Tibial artery (tissue), 4 donors: ENCODE data around the gene TMEM63A.
"Not testable (repeated sequence)": the region's sequence is repeated elsewhere in the genome, so short reads cannot be mapped to it uniquely, and the experiment has no call there.

ENCODE experiments used
- DNase-seq, 2 donors: peaks; one replicate each; pipeline ENCODE4 v3.0.0-alpha.2; 2019
- H3K27ac ChIP-seq, 2 donors: fragments of 200-600 bp; sonication (generic) in 1 of 2; 1 replicate in 1 of 2; 2 replicates in 1 of 2; pipeline ENCODE4 v1.5.1; 2018 to 2019; ENCODE audit warnings: mild to moderate bottlenecking in 1 of 2
- H3K27me3 ChIP-seq, 2 donors: fragments of 200-600 bp; sonication (generic) in 1 of 2; one replicate each; pipeline versions ENCODE4 v1.5.1 to v1.6.0; 2016 to 2019
- H3K36me3 ChIP-seq, 3 donors: fragments of 200-600 bp; sonication (generic) in 2 of 3; one replicate each; pipeline ENCODE4 v1.5.1; 2016 to 2019; ENCODE audit warnings: mild to moderate bottlenecking in 2 of 3
- H3K4me1 ChIP-seq, 4 donors: fragments of 200-600 bp; sonication (generic) in 2 of 4; 1 replicate in 3 of 4; 2 replicates in 1 of 4; pipeline ENCODE4 v1.5.1; 2016 to 2019
- H3K4me3 ChIP-seq, 2 donors: fragments of 200-600 bp; sonication (generic) in 1 of 2; 1 replicate in 1 of 2; 2 replicates in 1 of 2; pipeline ENCODE4 v1.5.1; 2018 to 2019; ENCODE audit warnings: mild to moderate bottlenecking in 2 of 2
- H3K9me3 ChIP-seq, 3 donors: fragments of 200-600 bp; sonication (generic) in 1 of 3; one replicate each; pipeline ENCODE4 v1.5.1; 2016 to 2019
- CTCF ChIP-seq, 2 experiments: fragments of 200-600 bp in 1 of 2; fragments of 450-650 bp in 1 of 2; IDR thresholded peaks; one replicate each; pipeline ENCODE4 v1.5.1; 2017 to 2019; ENCODE audit warnings: antibody characterized with exemption in 2 of 2, mild to moderate bottlenecking in 1 of 2, moderate library complexity in 1 of 2
- intact Hi-C: fragments of 100-400 bp; cut with DNase I; formaldehyde crosslinking; loops from one replicate; pipeline ENCODE4 v1.15.0; 2023; ENCODE audit warnings: low total_unique reads

Gene TMEM63A

GRCh38 chr1:225808136-225808535, 74.0 kb downstream of the TMEM63A start:
- DNase-seq: no peak
- Histone ChIP-seq H3K36me3 (no peaks in the 10 kb centered on the region), H3K27ac (no peak overlapping the region), H3K9me3 (no peaks in the 10 kb centered on the region), H3K27me3 (no peaks in the 10 kb centered on the region), H3K4me1 (peaks cover 0 to 33% (median 23%) of the 10 kb centered on the region in 4 donors), H3K4me3 (no peak overlapping the region)
- no peak for TF ChIP-seq CTCF (IDR thresholded peaks at IDR 0.05)
- intact Hi-C loops: no loop called here

GRCh38 chr1:225806736-225807135, 75.4 kb downstream of the TMEM63A start:
- H3K27ac ChIP-seq, H3K4me3 ChIP-seq, DNase-seq, H3K27me3 ChIP-seq, H3K36me3 ChIP-seq, H3K9me3 ChIP-seq, intact Hi-C loops: not testable (repeated sequence)
- peaks cover 0 to 19% (median 12%) of the 10 kb centered on the region in 4 donors for H3K4me1 ChIP-seq

- TF ChIP-seq CTCF (IDR thresholded peaks at IDR 0.05): no peak
- H3K36me3 ChIP-seq: no peaks in the 10 kb centered on the region
- no peak overlapping the region for H3K4me3 ChIP-seq
- no peaks in the 10 kb centered on the region for H3K27me3 ChIP-seq
- H3K4me1 ChIP-seq: peaks cover 0 to 14% (median 8%) of the 10 kb centered on the region in 4 donors
- no peak overlapping the region for H3K27ac ChIP-seq
- intact Hi-C loops: no loop called here
- no peak for DNase-seq
- H3K9me3 ChIP-seq: no peaks in the 10 kb centered on the region
These were observed 75.9 kb downstream of the TMEM63A start for GRCh38 chr1:225806249-225806648.

- H3K4me1 ChIP-seq, DNase-seq, H3K9me3 ChIP-seq, intact Hi-C loops, H3K27me3 ChIP-seq, H3K36me3 ChIP-seq, H3K4me3 ChIP-seq, H3K27ac ChIP-seq: not testable (repeated sequence)
These were observed 81.0 kb downstream of the TMEM63A start for GRCh38 chr1:225801146-225801545.

- H3K27me3 ChIP-seq, intact Hi-C loops, H3K4me1 ChIP-seq, H3K9me3 ChIP-seq, H3K27ac ChIP-seq, DNase-seq, H3K4me3 ChIP-seq: not testable (repeated sequence)
- H3K36me3 ChIP-seq: peaks cover under 1 to 25% (median 15%) of the 10 kb centered on the region in 3 donors
These were observed 86.1 kb downstream of the TMEM63A start for GRCh38 chr1:225796097-225796496.
